HG03469 (cell line): ENCODE data around the gene OTUD5.
"Not testable (repeated sequence)": the region's sequence is repeated elsewhere in the genome, so short reads cannot be mapped to it uniquely, and the experiment has no call there.

Experiments
- ATAC-seq: cut with Tn5 transposase; IDR thresholded peaks from one replicate; pipeline ENCODE4 v1.9.1; 2021; ENCODE audit warnings: mild to moderate bottlenecking, moderate library complexity, moderate number of reproducible peaks; ENCODE audit not compliant: unreplicated experiment

The OTUD5 gene

DNA sequence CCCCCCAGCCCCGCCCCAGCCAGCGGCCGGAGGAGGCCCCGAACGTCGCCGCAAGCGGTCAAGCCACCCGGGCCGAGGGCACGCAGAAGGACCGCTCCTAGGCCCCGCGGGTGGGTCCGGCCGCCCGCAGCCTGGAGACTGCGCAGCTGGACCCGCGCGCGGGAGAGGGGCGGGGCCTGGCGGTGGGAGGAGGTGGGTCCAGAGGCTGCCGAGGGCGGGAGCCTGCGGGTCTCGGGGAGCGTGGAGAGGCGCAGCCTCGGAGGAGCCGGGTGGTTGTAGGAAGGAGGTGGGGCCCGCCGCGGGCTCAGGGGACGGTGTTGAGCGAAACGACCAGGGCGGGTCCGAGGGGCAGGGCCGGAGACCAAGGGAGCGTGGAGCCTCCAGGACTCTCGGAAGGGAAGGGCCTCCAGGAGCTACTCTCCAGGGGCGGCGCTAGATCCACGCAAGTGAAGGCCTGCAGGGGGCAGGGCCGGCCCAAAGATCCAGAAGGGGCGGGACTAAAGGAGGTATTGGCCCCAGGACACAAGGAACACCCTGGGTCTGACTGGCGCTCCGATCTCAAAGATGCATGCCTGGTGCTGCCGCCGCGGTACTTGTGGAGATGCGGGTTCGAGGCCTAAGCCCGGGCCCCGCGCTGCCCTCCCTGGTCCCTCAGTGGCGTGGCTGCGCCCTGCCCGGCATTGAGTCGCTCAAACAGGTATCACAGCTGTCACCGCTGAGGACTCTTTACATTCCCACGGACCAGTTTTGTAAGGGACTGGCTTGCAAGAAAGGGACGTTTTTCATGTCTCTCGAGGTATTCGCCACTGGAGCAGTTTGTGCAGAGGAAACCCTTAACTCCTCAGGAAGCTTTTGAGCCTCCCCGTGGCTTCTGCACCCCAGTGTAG is 65.8 kb downstream of the OTUD5 start:
- no peak for ATAC-seq

DNA sequence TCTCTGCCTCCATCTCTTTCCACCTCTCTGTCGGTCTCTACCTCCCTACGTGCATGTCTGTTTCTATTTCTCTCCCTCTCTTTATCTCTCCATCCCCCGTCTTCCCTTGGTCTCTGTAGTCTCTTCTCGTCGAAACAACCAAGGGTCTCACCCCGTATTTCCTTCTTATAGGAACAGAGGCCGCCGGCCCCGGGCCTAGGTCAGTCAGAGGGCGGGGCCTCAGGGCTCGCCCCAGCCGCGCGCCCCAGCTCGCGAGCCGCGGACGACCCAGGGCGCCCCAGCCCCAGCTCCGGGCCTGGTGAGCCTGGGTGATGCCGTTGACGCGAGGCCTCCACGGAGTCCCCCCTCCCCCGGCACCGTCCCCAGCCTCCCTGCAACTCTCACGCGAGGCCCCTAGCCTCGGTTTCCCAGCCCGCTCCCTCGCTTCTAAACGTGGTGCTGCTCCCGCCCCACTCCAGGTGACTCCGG is 66.4 kb downstream of the OTUD5 start:
- no peak for ATAC-seq

GRCh38 chrX:48890296-48890925 is 67.0 kb downstream of the OTUD5 start:
- ATAC-seq, result no peak

DNA sequence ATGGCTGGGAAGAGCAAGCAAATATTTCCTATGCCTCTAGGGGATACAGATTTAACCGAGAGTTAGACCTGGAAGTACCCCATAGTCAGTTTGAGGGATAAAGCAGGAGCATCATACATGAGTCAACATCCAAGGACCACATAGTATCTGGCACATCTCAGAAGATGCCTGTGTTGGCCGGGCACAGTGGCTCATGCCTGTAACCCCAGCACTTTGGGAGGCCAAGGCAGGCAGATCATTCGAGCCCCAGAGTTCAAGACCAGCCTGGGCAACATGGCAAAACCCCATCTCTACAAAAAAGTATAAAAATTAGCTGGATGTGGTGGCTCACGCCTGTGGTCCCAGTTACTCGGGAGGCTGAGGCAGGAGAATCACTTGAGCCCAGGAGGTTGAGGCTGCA is 70.8 kb downstream of the OTUD5 start:
- ATAC-seq, result not testable (repeated sequence)

- no peak for ATAC-seq
Observed at GRCh38 chrX:48883729-48884128, 73.7 kb downstream of the OTUD5 start.

- ATAC-seq, result not testable (repeated sequence)
Observed at GRCh38 chrX:48876944-48877343, 80.5 kb downstream of the OTUD5 start.
